ENCODE measurements around the gene TWNK.

DNA sequence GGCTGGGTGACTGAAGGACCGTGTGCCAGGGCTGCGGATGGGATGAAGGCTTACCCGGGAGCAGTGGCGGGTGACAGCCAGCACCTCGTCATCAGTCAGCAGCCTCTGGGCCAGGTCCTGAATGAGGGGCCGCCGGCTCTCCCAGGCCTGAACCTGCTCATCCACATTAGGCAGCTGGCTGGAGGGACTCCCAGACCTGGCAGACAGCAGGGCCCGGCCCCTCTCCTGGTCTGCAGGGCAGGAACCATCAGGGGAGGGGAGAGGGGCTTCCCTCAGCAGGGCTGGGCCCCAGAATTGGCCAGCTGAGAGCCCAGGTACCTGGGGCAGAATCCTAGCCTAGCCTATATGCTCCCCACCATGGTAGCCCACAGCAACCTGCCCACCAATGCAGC, 28.2 kb downstream of the TWNK start:
- TF ChIP-seq, protein P1, sequence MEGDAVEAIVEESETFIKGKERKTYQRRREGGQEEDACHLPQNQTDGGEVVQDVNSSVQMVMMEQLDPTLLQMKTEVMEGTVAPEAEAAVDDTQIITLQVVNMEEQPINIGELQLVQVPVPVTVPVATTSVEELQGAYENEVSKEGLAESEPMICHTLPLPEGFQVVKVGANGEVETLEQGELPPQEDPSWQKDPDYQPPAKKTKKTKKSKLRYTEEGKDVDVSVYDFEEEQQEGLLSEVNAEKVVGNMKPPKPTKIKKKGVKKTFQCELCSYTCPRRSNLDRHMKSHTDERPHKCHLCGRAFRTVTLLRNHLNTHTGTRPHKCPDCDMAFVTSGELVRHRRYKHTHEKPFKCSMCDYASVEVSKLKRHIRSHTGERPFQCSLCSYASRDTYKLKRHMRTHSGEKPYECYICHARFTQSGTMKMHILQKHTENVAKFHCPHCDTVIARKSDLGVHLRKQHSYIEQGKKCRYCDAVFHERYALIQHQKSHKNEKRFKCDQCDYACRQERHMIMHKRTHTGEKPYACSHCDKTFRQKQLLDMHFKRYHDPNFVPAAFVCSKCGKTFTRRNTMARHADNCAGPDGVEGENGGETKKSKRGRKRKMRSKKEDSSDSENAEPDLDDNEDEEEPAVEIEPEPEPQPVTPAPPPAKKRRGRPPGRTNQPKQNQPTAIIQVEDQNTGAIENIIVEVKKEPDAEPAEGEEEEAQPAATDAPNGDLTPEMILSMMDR (conservative IDR thresholded peaks at IDR 0.05; ENCODE audit: low read depth, low read length), result 0 out of 2 replicates have a peak, but pooled peaks have one; percentile 0
- no peak for TF ChIP-seq POLR2A (IDR thresholded peaks at IDR 0.05; ENCODE audit: low read depth, low read length)
- TF ChIP-seq RAD21 (IDR thresholded peaks at IDR 0.05; ENCODE audit: low read length), result no peak
- TF ChIP-seq MXI1 (IDR thresholded peaks at IDR 0.05; ENCODE audit: borderline replicate concordance, low read depth, low read length), result no peak
- TF ChIP-seq, protein P2, sequence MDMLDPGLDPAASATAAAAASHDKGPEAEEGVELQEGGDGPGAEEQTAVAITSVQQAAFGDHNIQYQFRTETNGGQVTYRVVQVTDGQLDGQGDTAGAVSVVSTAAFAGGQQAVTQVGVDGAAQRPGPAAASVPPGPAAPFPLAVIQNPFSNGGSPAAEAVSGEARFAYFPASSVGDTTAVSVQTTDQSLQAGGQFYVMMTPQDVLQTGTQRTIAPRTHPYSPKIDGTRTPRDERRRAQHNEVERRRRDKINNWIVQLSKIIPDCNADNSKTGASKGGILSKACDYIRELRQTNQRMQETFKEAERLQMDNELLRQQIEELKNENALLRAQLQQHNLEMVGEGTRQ (IDR thresholded peaks at IDR 0.05; ENCODE audit: low read depth, low read length), result no peak
